B cell (primary cell): Measurements from ENCODE around the gene SLC15A4. TPM values are rescaled to one million over a fixed set of nuclear protein-coding genes. Genes with fewer than 3 reads are reported as not detected.

ENCODE experiments used
- ATAC-seq: fragments of 200-7000 bp; cut with Tn5 transposase; one replicate; pipeline ENCODE4 v1.10.0; 2021; ENCODE audit warnings: low read depth, mild to moderate bottlenecking, moderate number of reproducible peaks, moderate library complexity
- CTCF ChIA-PET: fragments of 350-600 bp; sonication (Branson Sonifier 250); formaldehyde crosslinking; loops from one replicate; lab custom pipeline; 2021; ENCODE audit warnings: antibody characterized with exemption, inconsistent platforms; lab: Charles Lee
- POLR2A ChIA-PET: fragments of 350-600 bp; sonication (Branson Sonifier 250); formaldehyde crosslinking; loops from one replicate; lab custom pipeline; 2021; ENCODE audit warnings: antibody characterized with exemption; lab: Charles Lee
- DNase-seq: peaks from one replicate; pipeline ENCODE4 v3.0.0; 2013
- H2AFZ ChIP-seq: 2 replicates; pipeline ENCODE4 v1.6.1; 2012; ENCODE audit warnings: mild to moderate bottlenecking, low read depth, low read length; ENCODE audit not compliant: insufficient read depth, poor library complexity, severe bottlenecking
- H3K27ac ChIP-seq, 2 donors: 1 replicate in 1 of 2; 2 replicates in 1 of 2; pipeline ENCODE4 v1.5.1; 2012 to 2013; ENCODE audit warnings: low read length in 2 of 2, mild to moderate bottlenecking in 2 of 2, moderate library complexity in 1 of 2
- H3K27me3 ChIP-seq, 4 experiments: fragments of 200-600 bp in 1 of 4; sonication (generic) in 1 of 4; replicated peaks in 1 of 4; 1 replicate in 2 of 4; 2 replicates in 2 of 4; pipeline versions ENCODE4 v1.6.1 to v1.7.0; 2013 to 2016; ENCODE audit warnings: low read length in 3 of 4, mild to moderate bottlenecking in 2 of 4, mixed read lengths in 1 of 4, moderate library complexity in 1 of 4; ENCODE audit not compliant: insufficient read depth in 4 of 4, control insufficient read depth in 3 of 4; ENCODE audit errors: control extremely low read depth in 1 of 4
- H3K36me3 ChIP-seq, 2 experiments: replicated peaks in 1 of 2; 1 replicate in 1 of 2; 2 replicates in 1 of 2; pipeline versions ENCODE4 v1.6.1 to v1.7.1; 2013; ENCODE audit warnings: low read length in 1 of 2; ENCODE audit not compliant: insufficient read depth in 2 of 2, control insufficient read depth in 1 of 2; ENCODE audit errors: control extremely low read depth in 1 of 2, extremely low read depth in 1 of 2
- H3K4me1 ChIP-seq, 2 donors: fragments of 200-600 bp in 1 of 2; sonication (generic) in 1 of 2; 1 replicate in 1 of 2; 2 replicates in 1 of 2; pipeline versions ENCODE4 v1.5.1 to v1.6.1; 2013 to 2017; ENCODE audit warnings: low read length in 2 of 2; ENCODE audit not compliant: control insufficient read depth in 2 of 2, insufficient read depth in 2 of 2
- H3K4me2 ChIP-seq: replicated peaks from 2 replicates; pipeline ENCODE3; 2012; ENCODE audit warnings: mild to moderate bottlenecking, low read depth, low read length; ENCODE audit not compliant: poor library complexity, severe bottlenecking
- H3K4me3 ChIP-seq, 5 experiments: fragments of 200-600 bp in 1 of 5; sonication (generic) in 1 of 5; 1 replicate in 3 of 5; 2 replicates in 2 of 5; pipeline versions ENCODE4 v1.5.1 to v1.7.0; 2011 to 2016; ENCODE audit warnings: low read length in 4 of 5, mild to moderate bottlenecking in 4 of 5, low read depth in 2 of 5, control low read depth in 1 of 5, moderate library complexity in 1 of 5; ENCODE audit not compliant: insufficient read depth in 1 of 5; ENCODE audit errors: control extremely low read depth in 1 of 5, extremely low read depth in 1 of 5
- H3K79me2 ChIP-seq: fragments of 200-600 bp; sonication (generic); one replicate; pipeline ENCODE4 v1.6.0; 2016; ENCODE audit warnings: low read length; ENCODE audit not compliant: control insufficient read depth, insufficient read depth
- H3K9ac ChIP-seq: fragments of 200-600 bp; sonication (generic); 2 replicates; pipeline ENCODE4 v1.6.1; 2017; ENCODE audit warnings: mild to moderate bottlenecking, low read length, moderate library complexity
- H3K9me3 ChIP-seq, 3 donors: one replicate each; pipeline versions ENCODE4 v1.6.1 to v1.7.1; 2013; ENCODE audit warnings: low read length in 2 of 3; ENCODE audit not compliant: control insufficient read depth in 2 of 3, insufficient read depth in 1 of 3; ENCODE audit errors: control extremely low read depth in 1 of 3
- H4K20me1 ChIP-seq: 2 replicates; pipeline ENCODE4 v1.6.0; 2012; ENCODE audit warnings: mild to moderate bottlenecking, low read length; ENCODE audit not compliant: insufficient read depth, control insufficient read depth, poor library complexity, severe bottlenecking
- H3K27ac Mint-ChIP-seq: one replicate; pipeline ENCODE4 v1.8.0; 2021; ENCODE audit warnings: mixed read lengths
- H3K27me3 Mint-ChIP-seq: one replicate; pipeline ENCODE4 v1.8.0; 2021; ENCODE audit warnings: mixed read lengths
- H3K4me1 Mint-ChIP-seq: one replicate; pipeline ENCODE4 v1.8.0; 2021; ENCODE audit warnings: mixed read lengths
- H3K4me3 Mint-ChIP-seq: one replicate; pipeline ENCODE4 v1.8.0; 2021; ENCODE audit warnings: mixed read lengths
- H3K9me3 Mint-ChIP-seq: one replicate; pipeline ENCODE4 v1.8.0; 2022; ENCODE audit warnings: mixed read lengths; ENCODE audit not compliant: insufficient read depth
- CTCF ChIP-seq: fragments of 200-600 bp; IDR thresholded peaks from one replicate; pipeline ENCODE4 v1.8.0; 2022; ENCODE audit warnings: antibody characterized with exemption, mild to moderate bottlenecking
- EZH2 ChIP-seq: IDR thresholded peaks from 2 replicates; pipeline ENCODE4 v1.6.1; 2012; ENCODE audit warnings: borderline replicate concordance, low read depth, mild to moderate bottlenecking, moderate library complexity, low read length; ENCODE audit not compliant: insufficient read depth, poor library complexity, severe bottlenecking
- WGBS: methylation state at CpG from one replicate; pipeline ENCODE4 v1.1.5; 2013; ENCODE audit warnings: missing lambda C conversion rate; ENCODE audit not compliant: insufficient coverage; 5-methylcytosine and 5-hydroxymethylcytosine counted together
- intact Hi-C: fragments of 100-400 bp; cut with micrococcal nuclease; formaldehyde crosslinking; loops from one replicate; pipeline ENCODE4 v1.10.0; 2022
- polyA plus RNA-seq: library from polyadenylated mRNA; depleted of rRNA; stranded (reverse); fragments of >200 nt; gene quantifications from 2 replicates; pipeline ENCODE4 v1.2.3, GENCODE V29; 2012
- total RNA-seq, 2 donors: library from RNA; stranded (reverse); fragments of 120-200 nt in 1 of 2; gene quantifications; 1 replicate in 1 of 2; 2 replicates in 1 of 2; pipeline versions ENCODE4 v1.2.3 to v1.2.4, GENCODE V29; 2013 to 2022

Gene SLC15A4
- total and polyA plus RNA-seq, 2 donors (not counting 1 experiment from before 2014, with no cell fraction given): 48.9 to 67.2 TPM

- ATAC-seq (no peak), DNase-seq (no peak)
- Mint-ChIP-seq H3K4me1 (peaks cover 55% of the 10 kb centered on the region), H3K27me3 (no peaks in the 10 kb centered on the region), H3K27ac (no peak overlapping the region), H3K9me3 (no peaks in the 10 kb centered on the region), H3K4me3 (no peak overlapping the region)
- H3K27me3 ChIP-seq: no peaks in the 10 kb centered on the region
- peaks cover 41 to 43% of the 10 kb centered on the region in 2 donors for H3K4me1 ChIP-seq
- TF ChIP-seq EZH2 (no peak), CTCF (no peak)
- H3K27ac ChIP-seq: no peak overlapping the region
- intact Hi-C loops: no loop called here
- H2AFZ ChIP-seq: no peak overlapping the region
- POLR2A ChIA-PET: no interaction called here
- peaks cover 27% of the 10 kb centered on the region for H4K20me1 ChIP-seq
- CTCF ChIA-PET: interaction anchor here (0.7 to 1.5 kb wide), 2 partner anchors 8 to 21 kb away, joined by 3 to 4 read pairs; no protein-coding TSS in a partner anchor
- peaks cover 89% of the 10 kb centered on the region for H3K79me2 ChIP-seq
- no peak overlapping the region for H3K4me3 ChIP-seq
- peaks cover 7 to 73% of the 10 kb centered on the region in 2 experiments for H3K36me3 ChIP-seq
- no peak overlapping the region for H3K4me2 ChIP-seq
- H3K9ac ChIP-seq: no peak overlapping the region
- WGBS: 96% methylated on average over 13 of the region's 13 CpGs
- H3K9me3 ChIP-seq: peaks cover 0 to 4% (median 0%) of the 10 kb centered on the region in 3 donors
Measured at GRCh38 chr12:128802756-128803155, 21.0 kb downstream of the SLC15A4 start.

GRCh38 chr12:128801879-128802391 is 21.8 kb downstream of the SLC15A4 start:
- POLR2A ChIA-PET: interaction anchor here (0.6 kb wide), 2 partner anchors 20 to 73 kb away, joined by 5 to 6 read pairs; no protein-coding TSS in a partner anchor
- Histone ChIP-seq H2AFZ (no peak overlapping the region), H3K4me2 (peak overlapping the region; percentile 33)

More at GRCh38 chr12:128801879-128802391, 21.8 kb downstream of the SLC15A4 start:
- no peak overlapping the region for H3K9ac ChIP-seq
- Mint-ChIP-seq H3K4me1 (peaks cover 64% of the 10 kb centered on the region), H3K4me3 (peak overlapping the region; percentile 8), H3K9me3 (no peaks in the 10 kb centered on the region), H3K27me3 (no peaks in the 10 kb centered on the region), H3K27ac (peak overlapping the region; percentile 37)
- peaks cover 2 to 70% of the 10 kb centered on the region in 2 experiments for H3K36me3 ChIP-seq
- intact Hi-C loops: no loop called here
- ATAC-seq: peak; percentile 37
- peak; percentile 38 for DNase-seq
- H3K4me3 ChIP-seq: no peak overlapping the region
- H3K27me3 ChIP-seq: no peaks in the 10 kb centered on the region
- H3K27ac ChIP-seq: peak overlapping the region in 1 of 2 donors; percentile 37
- CTCF ChIA-PET: interaction anchor here (0.7 to 1.5 kb wide), 2 partner anchors 9 to 20 kb away, joined by 3 to 4 read pairs; no protein-coding TSS in a partner anchor
- H3K4me1 ChIP-seq: peaks cover 49 to 52% of the 10 kb centered on the region in 2 donors
- H4K20me1 ChIP-seq: peaks cover 27% of the 10 kb centered on the region
- TF ChIP-seq EZH2 (no peak), CTCF (no peak)
- H3K9me3 ChIP-seq: peaks cover 0 to 4% (median 0%) of the 10 kb centered on the region in 3 donors
- H3K79me2 ChIP-seq: peaks cover 84% of the 10 kb centered on the region
- WGBS: 47% methylated on average over 6 of the region's 8 CpGs
